Urinary bladder (tissue), 4 donors: ENCODE measurements around the gene RECK. TPM values are rescaled to one million over a fixed set of nuclear protein-coding genes. Genes with fewer than 3 reads are reported as not detected.
"Not testable (repeated sequence)": the region's sequence is repeated elsewhere in the genome, so short reads cannot be mapped to it uniquely, and the experiment has no call there.

ENCODE experiments used
- DNase-seq: peaks from one replicate; pipeline ENCODE4 v3.0.0-alpha.2; 2015; ENCODE audit errors: extremely low spot score
- H3K27ac ChIP-seq: one replicate; pipeline ENCODE4 v1.5.1; 2013; ENCODE audit warnings: low read depth, mild to moderate bottlenecking, moderate library complexity
- H3K36me3 ChIP-seq: one replicate; pipeline ENCODE4 v1.6.1; 2013; ENCODE audit warnings: mild to moderate bottlenecking, moderate library complexity; ENCODE audit not compliant: insufficient read depth
- H3K4me1 ChIP-seq: one replicate; pipeline ENCODE4 v1.6.1; 2013; ENCODE audit warnings: mild to moderate bottlenecking, moderate library complexity; ENCODE audit not compliant: insufficient read depth
- H3K4me3 ChIP-seq: one replicate; pipeline ENCODE4 v1.5.1; 2013; ENCODE audit warnings: low read depth, low read length
- WGBS: extraction: QIAGEN DNeasy Blood & Tissue Kit; methylation state at CpG from one replicate; pipeline ENCODE4 v1.1.7; 2013; 5-methylcytosine and 5-hydroxymethylcytosine counted together
- polyA plus RNA-seq: library from polyadenylated mRNA; stranded (reverse); fragments of 200-250 nt; gene quantifications from one replicate; pipeline ENCODE4 v1.2.3, GENCODE V29; 2013
- total RNA-seq: library from RNA; depleted of rRNA; stranded (reverse); fragments of >200 nt; gene quantifications from one replicate; pipeline ENCODE4 v1.2.3, GENCODE V29; 2014
- donor health status: healthy with polysubstance abuse.
- donor health status: healthy.

RECK gene
- total and polyA plus RNA-seq, 2 donors, result 17.1 to 31.2 TPM

DNA sequence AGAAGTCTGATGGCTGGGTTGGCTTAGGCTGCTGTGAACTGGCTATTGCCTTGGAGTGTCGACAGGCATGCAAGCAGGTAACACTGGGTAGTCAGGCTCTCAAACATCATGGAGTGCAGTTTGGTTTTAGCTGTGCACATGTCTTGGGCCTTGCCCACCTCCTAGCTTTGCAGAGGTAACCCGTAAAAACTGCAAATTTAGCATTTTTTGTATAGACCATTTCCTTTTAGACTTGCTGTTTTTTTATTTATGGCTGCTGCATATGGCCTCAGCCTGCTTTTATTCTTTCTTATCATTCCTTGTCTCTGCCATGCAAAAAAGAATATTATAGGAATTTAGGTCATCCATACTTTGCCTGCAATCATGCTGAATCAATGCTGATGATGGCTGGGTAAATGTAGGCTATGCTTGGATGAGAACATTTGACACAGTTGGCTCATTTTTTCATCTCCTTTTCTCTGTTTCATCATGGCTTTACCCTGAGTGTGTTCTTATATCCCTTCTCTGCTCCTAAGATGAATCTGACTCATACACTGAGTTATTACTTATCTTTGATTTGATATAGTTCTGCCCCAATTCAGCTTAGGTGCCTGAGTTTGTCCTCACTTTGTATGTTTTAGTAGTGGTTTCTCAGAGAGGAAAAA lies 27.2 kb downstream of the RECK start:
- Histone ChIP-seq H3K4me1 (no peaks in the 10 kb centered on the region), H3K4me3 (no peak overlapping the region), H3K27ac (no peak overlapping the region), H3K36me3 (peaks cover 2% of the 10 kb centered on the region)
- WGBS, result 91% methylated on average over 2 of the region's 2 CpGs
- DNase-seq, result no peak

DNA sequence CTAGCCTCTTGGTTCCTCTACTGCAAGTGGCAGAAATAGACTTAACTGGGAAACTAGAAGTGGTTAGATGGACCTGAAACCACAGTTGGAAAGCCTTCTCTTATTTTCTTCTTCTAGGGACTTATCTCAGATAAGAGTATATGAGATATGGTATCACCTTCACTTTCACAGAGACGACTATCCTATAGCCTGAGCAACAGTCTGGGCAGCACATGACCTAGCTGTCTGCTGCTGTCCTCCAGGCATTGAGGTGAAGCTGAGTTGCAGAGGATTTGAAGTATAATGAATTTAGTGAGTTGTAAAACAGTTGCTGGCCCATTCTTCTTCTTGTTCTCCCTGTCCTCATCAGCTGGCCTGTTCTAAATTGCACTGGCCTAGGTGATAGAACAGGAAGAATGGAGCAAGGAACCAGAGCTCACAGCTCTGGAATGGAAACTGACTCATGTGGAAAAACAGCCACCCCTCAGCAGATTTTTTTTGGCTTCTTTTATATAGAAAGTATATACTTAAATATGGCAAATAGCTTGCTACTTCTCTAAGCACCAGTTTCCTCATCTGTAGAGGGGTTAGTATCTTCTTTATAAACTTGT lies 27.8 kb downstream of the RECK start:
- H3K27ac ChIP-seq, result no peak overlapping the region
- H3K4me3 ChIP-seq, result no peak overlapping the region
- DNase-seq, result no peak
- H3K36me3 ChIP-seq, result peaks cover 2% of the 10 kb centered on the region
- WGBS, result 52% methylated on average over 1 of the region's 1 CpG
- no peaks in the 10 kb centered on the region for H3K4me1 ChIP-seq

DNA sequence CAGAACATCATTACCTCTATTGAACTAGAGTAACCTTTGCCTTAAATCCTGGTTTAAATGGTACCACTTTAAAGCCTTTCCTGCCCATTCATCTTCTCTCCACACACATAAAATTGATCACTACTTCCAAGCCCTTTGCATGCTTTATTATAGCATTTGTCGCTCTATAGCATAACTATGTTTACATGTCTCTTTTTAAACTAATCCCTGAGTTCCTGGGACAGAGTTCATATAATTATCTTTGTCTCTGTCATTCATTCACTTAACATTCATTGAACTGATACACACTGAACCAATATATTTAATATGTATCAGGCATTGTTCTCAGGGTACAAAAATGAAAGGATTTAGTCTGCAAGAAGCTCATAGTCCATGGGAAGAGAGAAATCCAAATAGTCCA lies 37.3 kb downstream of the RECK start:
- DNase-seq, result no peak
- H3K27ac ChIP-seq, result no peak overlapping the region

DNA sequence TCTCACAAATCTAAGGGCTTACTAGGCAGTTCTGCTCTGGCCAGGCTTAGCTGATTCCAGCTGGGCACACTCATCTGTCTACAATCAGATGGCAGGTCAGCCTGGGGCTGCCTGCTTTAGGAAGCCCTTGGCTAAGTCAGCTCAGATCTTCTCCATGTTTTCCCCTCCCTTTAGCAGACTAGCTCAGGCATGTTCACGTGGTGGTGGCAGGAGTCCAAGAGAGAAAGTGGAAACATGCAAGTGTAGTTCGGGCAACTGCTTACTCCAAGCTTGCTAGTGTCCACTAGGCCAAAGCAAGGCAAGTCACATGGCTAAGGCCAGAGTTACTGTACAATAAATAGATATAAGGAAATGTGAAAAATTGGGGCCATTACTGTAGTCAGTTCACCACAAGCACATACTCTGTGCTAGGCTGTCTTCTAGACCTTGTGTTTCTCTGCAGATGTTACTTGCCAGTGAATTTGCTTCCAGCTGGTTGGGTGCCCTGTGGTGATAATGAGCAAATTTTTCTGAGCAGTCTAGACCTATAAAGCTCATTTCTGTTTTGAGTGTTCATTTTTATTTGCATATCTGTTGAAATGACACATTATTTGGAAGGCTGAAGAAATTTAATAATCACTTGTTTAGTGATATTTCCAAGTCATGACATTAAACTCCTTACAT lies 38.3 kb downstream of the RECK start:
- no peak overlapping the region for H3K4me3 ChIP-seq
- no peaks in the 10 kb centered on the region for H3K36me3 ChIP-seq
- H3K27ac ChIP-seq, result no peak overlapping the region
- no peaks in the 10 kb centered on the region for H3K4me1 ChIP-seq
- 11% methylated on average over 2 of the region's 2 CpGs for WGBS
- DNase-seq, result peak; percentile 51

More for the DNA sequence above, 37.3 kb downstream of the RECK start:
- no peaks in the 10 kb centered on the region for H3K36me3 ChIP-seq
- no peak overlapping the region for H3K4me3 ChIP-seq
- H3K4me1 ChIP-seq, result no peaks in the 10 kb centered on the region
- WGBS, result 68% methylated on average over 1 of the region's 1 CpG

DNA sequence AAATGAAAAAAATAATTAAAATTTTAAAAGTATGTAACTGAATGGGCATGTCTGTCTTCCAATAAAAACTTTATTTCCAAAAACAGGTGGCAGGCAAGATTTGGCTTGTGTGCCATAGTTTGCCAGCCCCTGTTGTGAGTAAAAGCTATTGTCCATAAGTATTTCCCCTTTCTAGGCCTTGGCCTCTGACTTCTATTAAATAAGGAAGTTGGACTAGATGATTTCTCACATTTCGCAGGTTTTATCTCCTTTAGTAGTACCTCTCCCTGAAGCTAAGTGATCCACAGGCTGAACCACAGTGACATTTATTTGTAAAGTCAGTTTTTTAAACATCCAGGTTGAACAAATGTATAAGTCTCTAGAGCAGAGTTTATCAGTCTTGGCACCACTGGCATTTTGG lies 41.3 kb downstream of the RECK start:
- WGBS, result 86% methylated on average over 1 of the region's 1 CpG
- no peak for DNase-seq
- Histone ChIP-seq H3K36me3 (no peaks in the 10 kb centered on the region), H3K4me1 (no peaks in the 10 kb centered on the region), H3K4me3 (no peak overlapping the region), H3K27ac (no peak overlapping the region)

DNA sequence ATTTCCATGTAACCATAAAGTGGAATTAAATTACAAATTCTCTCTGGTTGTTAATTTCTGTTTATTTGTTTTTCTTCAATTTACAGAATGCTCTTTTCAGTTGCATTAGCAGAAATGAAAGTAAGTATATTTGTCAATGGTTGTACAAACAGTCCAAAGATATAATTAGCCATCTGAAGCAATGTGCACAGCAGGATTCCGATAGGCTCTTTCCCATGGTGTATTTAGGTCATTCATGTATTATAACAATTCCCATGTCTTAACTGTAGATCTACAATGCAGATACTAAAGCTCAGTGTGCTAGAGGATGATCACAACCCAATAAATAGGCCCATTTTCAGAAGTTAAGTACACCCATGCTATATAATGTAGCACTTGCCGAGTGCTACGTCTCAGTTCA lies 43.8 kb downstream of the RECK start:
- Histone ChIP-seq H3K4me3 (no peak overlapping the region), H3K27ac (no peak overlapping the region), H3K4me1 (no peaks in the 10 kb centered on the region), H3K36me3 (no peaks in the 10 kb centered on the region)
- no peak for DNase-seq
- 92% methylated on average over 3 of the region's 3 CpGs for WGBS

DNA sequence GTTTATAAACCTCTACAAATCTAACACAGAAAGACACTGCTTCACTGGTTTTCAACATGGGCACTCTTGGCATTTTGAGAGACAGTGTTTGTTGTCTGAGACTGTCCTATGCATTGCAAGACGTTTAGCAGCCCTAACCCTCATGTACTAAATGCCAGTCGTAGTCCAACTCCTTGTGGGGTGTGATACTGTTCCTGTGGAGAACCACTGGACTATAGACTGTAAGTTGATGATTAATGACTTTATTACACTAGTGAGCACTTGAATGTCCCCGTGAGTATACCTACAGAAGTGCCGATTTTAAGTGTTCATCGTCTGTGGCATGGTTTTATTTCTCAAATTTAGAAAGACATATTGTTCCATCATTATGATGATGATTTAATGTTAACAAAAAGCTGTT lies 46.2 kb downstream of the RECK start:
- 82% methylated on average over 5 of the region's 5 CpGs for WGBS

DNA sequence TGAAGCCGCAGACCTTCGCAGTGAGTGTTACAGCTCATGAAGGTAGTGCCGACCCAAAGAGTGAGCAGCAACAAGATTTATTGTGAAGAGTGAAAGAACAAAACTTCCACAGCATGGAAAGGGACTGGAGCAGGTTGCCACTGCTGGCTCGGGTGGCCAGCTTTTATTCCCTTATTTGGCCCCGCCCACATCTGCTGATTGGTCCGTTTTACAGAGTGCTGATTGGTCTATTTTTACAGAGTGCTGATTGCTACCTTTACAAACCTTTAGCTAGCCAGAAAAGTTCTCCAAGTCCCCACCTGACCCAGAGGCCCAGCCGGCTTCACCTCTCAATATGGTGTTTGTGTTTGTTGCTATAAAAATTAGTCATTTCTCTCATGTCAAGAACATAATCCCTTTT lies 49.7 kb downstream of the RECK start:
- Histone ChIP-seq H3K27ac (no peak overlapping the region), H3K4me3 (no peak overlapping the region), H3K4me1 (no peaks in the 10 kb centered on the region), H3K36me3 (no peaks in the 10 kb centered on the region)
- no peak for DNase-seq
- 93% methylated on average over 7 of the region's 7 CpGs for WGBS

More for the DNA sequence above, 46.2 kb downstream of the RECK start:
- H3K4me1 ChIP-seq, result no peaks in the 10 kb centered on the region
- no peak overlapping the region for H3K4me3 ChIP-seq
- H3K36me3 ChIP-seq, result no peaks in the 10 kb centered on the region
- no peak overlapping the region for H3K27ac ChIP-seq
- no peak for DNase-seq

DNA sequence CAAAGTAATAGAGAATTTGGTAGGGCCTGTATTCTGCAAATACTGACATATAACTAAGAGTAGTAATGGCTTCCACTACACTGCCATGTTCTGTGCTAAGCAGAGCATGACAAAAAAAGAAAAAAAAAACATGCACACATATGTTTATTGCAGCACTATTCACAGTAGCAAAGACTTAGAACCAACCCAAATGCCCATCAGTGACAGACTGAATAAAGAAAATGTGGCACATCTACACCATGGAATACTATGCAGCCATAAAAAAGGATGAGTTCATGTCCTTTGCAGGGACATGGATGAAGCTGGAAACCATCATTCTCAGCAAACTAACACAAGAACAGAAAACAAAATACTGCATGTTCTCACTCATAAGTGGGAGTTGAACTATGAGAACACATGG lies 50.3 kb downstream of the RECK start:
- H3K36me3 ChIP-seq, result not testable (repeated sequence)

DNA sequence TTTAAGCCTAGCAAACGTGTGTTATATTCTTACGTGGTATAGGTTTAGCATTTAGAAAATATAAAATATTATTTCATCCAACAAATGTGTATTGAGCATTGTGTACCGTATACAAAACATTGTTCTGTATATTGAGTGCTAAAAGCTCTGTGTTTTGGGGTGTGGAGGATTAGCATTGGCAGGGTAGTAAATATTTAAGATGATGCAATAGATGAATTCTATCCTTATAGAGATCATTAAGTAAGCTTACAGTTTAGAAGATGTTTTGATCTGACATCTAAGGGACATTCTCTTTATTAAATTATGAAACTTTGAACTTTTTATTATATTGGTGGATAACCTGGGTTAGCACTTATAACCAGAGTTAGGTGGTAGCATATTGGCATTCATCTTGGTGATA lies 51.3 kb downstream of the RECK start:
- Histone ChIP-seq H3K36me3 (no peaks in the 10 kb centered on the region), H3K4me3 (no peak overlapping the region), H3K4me1 (no peaks in the 10 kb centered on the region), H3K27ac (no peak overlapping the region)
- WGBS, result 90% methylated on average over 3 of the region's 3 CpGs
- no peak for DNase-seq

More for the DNA sequence above, 50.3 kb downstream of the RECK start:
- DNase-seq, H3K4me1 ChIP-seq, H3K4me3 ChIP-seq, H3K27ac ChIP-seq: not testable (repeated sequence)

DNA sequence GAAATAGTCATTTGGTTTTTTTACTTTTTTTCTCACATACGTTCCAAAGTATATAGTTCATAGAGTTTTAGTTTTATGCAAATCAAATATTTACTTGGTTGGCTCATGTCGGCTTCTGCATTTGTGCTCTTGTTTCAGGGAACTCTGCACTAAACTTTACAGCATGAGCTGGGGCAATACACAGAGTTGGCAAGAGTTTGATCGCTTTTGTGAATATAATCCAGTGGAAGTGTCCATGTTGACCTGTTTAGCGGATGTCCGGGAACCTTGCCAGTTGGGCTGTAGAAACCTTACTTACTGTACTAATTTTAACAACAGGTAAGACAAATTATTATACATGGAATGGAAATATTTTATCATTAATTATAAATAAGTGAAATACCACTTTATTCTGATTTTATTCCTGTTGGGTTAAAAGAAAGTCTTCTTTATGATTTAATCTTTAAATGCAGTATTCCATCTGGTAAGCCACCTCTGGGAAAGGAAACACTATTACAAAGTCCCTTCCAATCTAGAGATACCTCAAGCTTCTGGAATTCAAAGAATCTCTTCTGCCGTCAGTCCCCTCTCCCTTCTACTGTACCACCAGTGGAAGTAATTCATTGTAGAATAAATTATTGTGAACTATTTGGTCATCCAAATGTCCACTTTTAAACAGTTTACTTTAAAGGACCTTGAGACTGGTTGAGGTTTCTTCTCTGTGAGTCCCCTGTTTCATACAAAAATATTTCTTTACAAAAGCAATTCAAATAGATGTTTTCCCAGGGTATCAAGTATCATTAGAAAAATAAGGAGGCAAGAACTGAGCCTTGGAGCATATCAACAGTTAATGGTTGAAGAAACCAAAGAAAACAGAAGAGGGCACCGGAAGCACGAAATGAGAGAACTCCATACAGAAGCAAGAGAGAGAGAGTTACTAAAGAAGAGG lies 54.6 kb downstream of the RECK start:
- no peaks in the 10 kb centered on the region for H3K4me1 ChIP-seq
- H3K4me3 ChIP-seq, result no peak overlapping the region
- H3K36me3 ChIP-seq, result no peaks in the 10 kb centered on the region
- no peak for DNase-seq
- WGBS, result 30% methylated on average over 8 of the region's 8 CpGs
- H3K27ac ChIP-seq, result no peak overlapping the region

DNA sequence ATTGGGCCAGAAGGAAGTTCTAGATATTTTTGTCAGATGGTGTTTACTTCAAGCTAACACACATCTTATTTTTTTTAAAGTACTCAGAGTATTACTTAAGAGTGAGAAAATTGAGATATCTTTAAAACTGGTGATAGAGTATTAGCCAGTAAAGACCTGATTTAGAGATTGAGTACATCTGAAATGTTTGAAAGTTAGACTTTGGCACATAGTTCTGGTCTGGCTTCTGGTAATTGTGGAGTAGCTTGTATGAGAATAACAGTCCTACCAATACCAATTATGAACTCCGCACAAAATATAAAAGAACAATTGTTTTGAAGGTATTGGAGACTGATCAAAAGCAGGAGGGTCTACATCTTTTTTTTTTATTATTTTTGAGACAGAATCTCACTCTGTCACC lies 55.3 kb downstream of the RECK start:
- H3K27ac ChIP-seq, result no peak overlapping the region
- H3K4me3 ChIP-seq, result no peak overlapping the region
- DNase-seq, result no peak
- no peaks in the 10 kb centered on the region for H3K36me3 ChIP-seq
- H3K4me1 ChIP-seq, result no peaks in the 10 kb centered on the region
- 96% methylated on average over 1 of the region's 1 CpG for WGBS

DNA sequence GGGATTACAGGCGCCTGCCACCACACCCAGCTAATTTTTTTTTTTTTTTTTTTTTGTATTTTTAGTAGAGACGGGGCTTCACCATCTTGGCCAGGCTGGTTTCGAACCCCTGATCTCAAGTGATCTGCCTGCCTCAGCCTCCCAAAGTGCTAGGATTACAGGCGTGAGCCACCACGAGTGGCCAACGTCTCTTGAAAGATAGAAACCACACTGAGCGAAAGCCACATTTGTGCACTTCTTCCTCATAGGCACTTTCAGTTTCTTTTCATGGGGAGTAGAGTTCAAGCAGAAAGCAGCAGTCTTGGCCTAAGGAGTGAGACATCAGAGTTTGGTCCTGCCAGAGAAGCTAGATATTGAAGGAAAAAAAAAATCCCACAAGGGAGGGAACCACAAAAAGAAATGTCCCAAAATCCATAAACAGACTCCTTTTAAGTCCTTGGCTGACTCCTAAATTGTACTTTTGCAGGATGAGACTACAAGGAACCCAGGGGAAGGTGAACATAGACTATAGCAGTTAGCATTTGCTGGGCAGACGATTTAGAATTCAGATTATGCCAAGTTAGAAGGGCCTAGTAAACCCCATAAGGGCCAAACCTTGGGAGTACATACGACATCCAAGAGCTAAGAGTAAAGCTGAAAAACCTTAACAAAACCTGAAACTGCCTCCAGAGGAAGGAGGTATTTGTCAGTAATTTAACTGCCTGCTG lies 55.9 kb downstream of the RECK start:
- Histone ChIP-seq H3K4me1 (no peaks in the 10 kb centered on the region), H3K27ac (peak overlapping the region; percentile 32), H3K36me3 (no peaks in the 10 kb centered on the region), H3K4me3 (no peak overlapping the region)
- WGBS, result 93% methylated on average over 9 of the region's 9 CpGs
- no peak for DNase-seq
